ENCODE data around the gene FBXL19. TPM values are rescaled to one million over a fixed set of nuclear protein-coding genes. Genes with fewer than 3 reads are reported as not detected.

Gene FBXL19
- total and polyA plus RNA-seq, 9 of the 15 experiments (the other 6 are each of a cell fraction or from before 2014, with no cell fraction given), result 0.13 to 48.0 (median 13.5) TPM; not detected in 1

GRCh38 chr16:30927789-30928378 is 4.5 kb downstream of the FBXL19 start:
- 73% methylated on average over 3 of the region's 15 CpGs for WGBS (ENCODE audit: insufficient coverage, low coverage, missing lambda C conversion rate)
- Histone ChIP-seq H2AFZ (ENCODE audit: low read depth, low read length) (no peak overlapping the region), H3K36me3 (ENCODE audit: control insufficient read depth, insufficient read depth, low read length) (peaks cover 61% of the 10 kb centered on the region; the same call in 2 of the 3 replicates), H3K4me2 (ENCODE audit: insufficient read depth, low read length) (no peak overlapping the region; the same call in 1 of the 2 replicates), H3K4me3 (no peak overlapping the region), H3K27ac (ENCODE audit: extremely low read depth, low read depth, low read length) (no peak overlapping the region), H3K4me1 (replicated peaks in 1 of 2; ENCODE audit: control insufficient read depth in 2 of 2, insufficient read depth in 2 of 2, low read length in 2 of 2) (peaks cover 0 to 49% of the 10 kb centered on the region in 2 experiments; a peak in 3 of 5 replicates), H3K9me1 (ENCODE audit: control insufficient read depth, insufficient read depth, low read length) (peaks cover 3% of the 10 kb centered on the region), H3K9me3 (replicated peaks; ENCODE audit: control insufficient read depth, insufficient read depth, low read depth, low read length) (no peaks in the 10 kb centered on the region), H3K27me3 (ENCODE audit: control insufficient read depth in 2 of 2, insufficient read depth in 2 of 2, low read length in 2 of 2) (no peaks in the 10 kb centered on the region; a peak in 1 of 5 replicates), H3K79me2 (ENCODE audit: control insufficient read depth, insufficient read depth, low read length) (peaks cover 13% of the 10 kb centered on the region), H3K9ac (ENCODE audit: insufficient read depth in 1 of 2, low read depth in 2 of 2, low read length in 2 of 2) (peak overlapping the region in 1 of 2 experiments; percentile 54; a peak in 2 of 4 replicates), H4K20me1 (replicated peaks; ENCODE audit: control insufficient read depth, insufficient read depth, low read length) (peaks cover 1% of the 10 kb centered on the region; the same call in 1 of the 2 replicates)
- DNase-seq (ENCODE audit: extremely low read depth in 1 of 4, low spot score in 3 of 4) (peak; percentile 48 to 81 (median 64)), FAIRE-seq (peak; percentile 98), ATAC-seq (peak; percentile 83)
- intact Hi-C loops (cut with micrococcal nuclease), result no loop called here
- in situ Hi-C loops (cut with MboI), result no loop called here
- no TSS peak for BruUV-seq (replicated peaks)
- CTCF ChIA-PET (ENCODE audit: low intra/inter-chr PET ratio), result no interaction called here
- POLR2A ChIA-PET, result interaction anchor here (0.6 to 1.1 kb wide), 5 partner anchors 26 to 371 kb away, joined by 3 to 4 read pairs (median 3); partner anchors contain the start of gene FUS
- peak; percentile 92 to 93 for TF ChIP-seq NRF1 (conservative IDR thresholded peaks at IDR 0.05 in 1 of 2, IDR thresholded peaks at IDR 0.05 in 1 of 2)
- TF ChIP-seq NR2C2 (CRISPR knock-in tag; IDR thresholded peaks at IDR 0.05), result no peak
- TF ChIP-seq NR2C2 (tag; IDR thresholded peaks at IDR 0.05), result 0 out of 2 replicates have a peak, but pooled peaks have one; percentile 18
- TF ChIP-seq ZNF143 (CRISPR knock-in tag; IDR thresholded peaks at IDR 0.05), result peak; percentile 85
- TF ChIP-seq MEIS2 (IDR thresholded peaks at IDR 0.05; ENCODE audit: partially characterized antibody), result peak; percentile 15
- TF ChIP-seq, protein P1, sequence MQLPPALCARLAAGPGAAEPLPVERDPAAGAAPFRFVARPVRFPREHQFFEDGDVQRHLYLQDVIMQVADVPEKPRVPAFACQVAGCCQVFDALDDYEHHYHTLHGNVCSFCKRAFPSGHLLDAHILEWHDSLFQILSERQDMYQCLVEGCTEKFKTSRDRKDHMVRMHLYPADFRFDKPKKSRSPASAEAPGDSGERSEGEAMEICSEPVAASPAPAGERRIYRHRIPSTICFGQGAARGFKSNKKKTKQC (CRISPR knock-in tag; IDR thresholded peaks at IDR 0.05), result no peak
- TF ChIP-seq FOXP4 (CRISPR knock-in tag; IDR thresholded peaks at IDR 0.05; ENCODE audit: borderline replicate concordance), result no peak
- 0 out of 2 replicates have a peak, but pooled peaks have one; percentile 23 for TF ChIP-seq ZBTB40 (IDR thresholded peaks at IDR 0.05)
- TF ChIP-seq ZBTB40 (CRISPR knock-in tag; IDR thresholded peaks at IDR 0.05), result no peak
- no peak for TF ChIP-seq NCOA1 (IDR thresholded peaks at IDR 0.05; ENCODE audit: low read depth)

Data from K562 (cell line).